Heart left ventricle (tissue), 16 donors: ENCODE results near the gene MYH16. TPM values are rescaled to one million over a fixed set of nuclear protein-coding genes. Genes with fewer than 3 reads are reported as not detected.
A peak's percentile ranks its signal among the peaks of the same experiment; 100 is the strongest.
"Not testable (repeated sequence)": the region's sequence is repeated elsewhere in the genome, so short reads cannot be mapped to it uniquely, and the experiment has no call there.

Source experiments
- ATAC-seq, 4 donors: fragments of 200-7000 bp; cut with Tn5 transposase; one replicate each; pipeline ENCODE4 v1.9.1; 2020 to 2022; ENCODE audit warnings: moderate library complexity in 4 of 4, mild to moderate bottlenecking in 3 of 4, moderate number of reproducible peaks in 1 of 4
- DNase-seq, 5 donors: peaks; one replicate each; pipeline ENCODE4 v3.0.0-alpha.2; 2020
- H3K27ac ChIP-seq, 12 donors: fragments of 200-600 bp; sonication (generic) in 4 of 12; one replicate each; pipeline versions ENCODE4 v1.5.0 to v1.8.0; 2016 to 2022; ENCODE audit warnings: mild to moderate bottlenecking in 2 of 12
- H3K27me3 ChIP-seq, 9 donors: fragments of 200-600 bp; sonication (generic) in 2 of 9; one replicate each; pipeline versions ENCODE4 v1.5.1 to v1.8.0; 2016 to 2022; ENCODE audit warnings: mild to moderate bottlenecking in 3 of 9
- H3K36me3 ChIP-seq, 9 donors: fragments of 200-600 bp; sonication (generic) in 2 of 9; one replicate each; pipeline versions ENCODE4 v1.5.0 to v1.8.0; 2018 to 2022; ENCODE audit warnings: mild to moderate bottlenecking in 2 of 9
- H3K4me1 ChIP-seq, 12 donors: fragments of 200-600 bp; sonication (generic) in 4 of 12; one replicate each; pipeline versions ENCODE4 v1.5.0 to v1.8.0; 2016 to 2022; ENCODE audit warnings: mild to moderate bottlenecking in 3 of 12
- H3K4me3 ChIP-seq, 12 donors: fragments of 200-600 bp; sonication (generic) in 4 of 12; one replicate each; pipeline versions ENCODE4 v1.5.0 to v1.8.0; 2017 to 2022; ENCODE audit warnings: mild to moderate bottlenecking in 9 of 12, moderate library complexity in 4 of 12
- H3K9me3 ChIP-seq, 12 donors: fragments of 200-600 bp; sonication (generic) in 4 of 12; one replicate each; pipeline versions ENCODE4 v1.5.0 to v1.8.0; 2016 to 2022; ENCODE audit warnings: mild to moderate bottlenecking in 1 of 12
- POLR2A ChIP-seq, 2 donors: fragments of 450-650 bp; IDR thresholded peaks; one replicate each; pipeline ENCODE4 v1.6.1; 2017; ENCODE audit warnings: antibody characterized with exemption in 2 of 2, mild to moderate bottlenecking in 2 of 2, moderate library complexity in 2 of 2
- WGBS, 4 donors: extraction: QIAGEN DNeasy Blood & Tissue Kit in 2 of 4; methylation state at CpG; one replicate each; pipeline versions ENCODE4 v1.1.5 to v1.1.7; 2013 to 2018; 5-methylcytosine and 5-hydroxymethylcytosine counted together
- intact Hi-C, 10 donors: fragments of 100-400 bp; cut with DNase I; formaldehyde crosslinking; loops; one replicate each; pipeline versions ENCODE4 v1.11.1 to v1.14.2; 2022
- polyA plus RNA-seq, 2 donors: library from polyadenylated mRNA; stranded (reverse); fragments of 200-250 nt; gene quantifications; one replicate each; pipeline ENCODE4 v1.2.3, GENCODE V29; 2013
- total RNA-seq, 9 donors: library from RNA; depleted of rRNA in 2 of 9; stranded (reverse); fragments of >200 nt in 2 of 9; fragmentation: NEBNext Ultra II Directional in 3 of 9; extraction: Animal tissue kit (Norgen Biotek cat#: 25700) in 3 of 9; gene quantifications; one replicate each; pipeline versions ENCODE4 v1.1.0 to v1.2.4, GENCODE V29; 2016 to 2023
- TF ChIP-seq, protein P1 (sequence below), 12 donors: fragments of 200-600 bp; sonication (generic) in 4 of 12; IDR thresholded peaks; one replicate each; pipeline versions ENCODE4 v1.5.0 to v1.8.0; 2018 to 2022; ENCODE audit warnings: antibody characterized with exemption in 12 of 12, mild to moderate bottlenecking in 5 of 12
- donor health status: ischemic (EF 13 %, LVEDD 7.1; RV severe dilation, severe dysfunction).
- donor health status: healthy with polysubstance abuse.
- donor health status: DM: no; HTN: yes; CAD: no.
- donor health status: DM: no; HTN: no; CAD: no.
- donor health status: ischemic (EF 25% LVEDD 6.9; RV normal size, moderate dysfunction).
- donor health status: ischemic (EF 25% LVEDD 5.7; RV mildly dilated, moderate dysfunction).
- donor health status: healthy.
- donor health status: DM: yes; HTN: yes; CAD: no.
- donor health status: ischemic (EF 35%, LVEDD 5.7; RV mildly dilated, moderate dysfunction).
- donor health status: nonischemic (EF 11% LVEDD 7.7; RV severe dilation, severe dysfunction).
- donor health status: DM: yes; HTN: yes; CAD: no.
- donor health status: PGD.
- donor health status: ischemic (EF 29% LVEDD 5.4; RV normal size, mild dysfunction).
- donor health status: nonischemic (EF 23%, LVEDD 6.1; RV moderate dilation, normal function).

The MYH16 gene
- total and polyA plus RNA-seq, 11 donors, result not detected

DNA sequence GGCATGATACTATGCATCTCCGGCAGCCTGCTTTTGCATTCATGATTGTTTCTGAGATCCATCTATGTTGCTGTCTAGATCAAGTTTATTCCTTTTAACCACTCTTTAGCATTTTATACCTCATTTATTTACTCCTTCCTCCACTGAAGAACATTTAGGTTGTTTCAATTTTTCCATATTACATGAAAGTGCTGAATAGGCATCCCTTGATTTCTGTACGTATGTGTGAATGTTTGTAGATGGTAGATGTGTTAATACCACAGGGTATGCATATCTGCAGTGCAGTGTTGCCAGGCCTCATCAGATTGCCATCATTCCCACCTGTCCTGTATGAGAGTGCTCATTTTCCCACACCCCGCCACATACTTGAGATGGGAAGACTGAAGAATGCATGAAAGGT lies 67.0 kb downstream of the MYH16 start:
- ATAC-seq, result no peak
- Histone ChIP-seq H3K27ac (peak overlapping the region in 1 of 12 donors; percentile 52), H3K9me3 (no peaks in the 10 kb centered on the region), H3K4me1 (peaks cover 0 to 19% (median 4%) of the 10 kb centered on the region in 12 donors), H3K27me3 (no peaks in the 10 kb centered on the region), H3K4me3 (no peak overlapping the region), H3K36me3 (peaks cover 8 to 100% (median 99%) of the 10 kb centered on the region in 9 donors)
- no peak for TF ChIP-seq POLR2A (IDR thresholded peaks at IDR 0.05)
- TF ChIP-seq, protein P1, sequence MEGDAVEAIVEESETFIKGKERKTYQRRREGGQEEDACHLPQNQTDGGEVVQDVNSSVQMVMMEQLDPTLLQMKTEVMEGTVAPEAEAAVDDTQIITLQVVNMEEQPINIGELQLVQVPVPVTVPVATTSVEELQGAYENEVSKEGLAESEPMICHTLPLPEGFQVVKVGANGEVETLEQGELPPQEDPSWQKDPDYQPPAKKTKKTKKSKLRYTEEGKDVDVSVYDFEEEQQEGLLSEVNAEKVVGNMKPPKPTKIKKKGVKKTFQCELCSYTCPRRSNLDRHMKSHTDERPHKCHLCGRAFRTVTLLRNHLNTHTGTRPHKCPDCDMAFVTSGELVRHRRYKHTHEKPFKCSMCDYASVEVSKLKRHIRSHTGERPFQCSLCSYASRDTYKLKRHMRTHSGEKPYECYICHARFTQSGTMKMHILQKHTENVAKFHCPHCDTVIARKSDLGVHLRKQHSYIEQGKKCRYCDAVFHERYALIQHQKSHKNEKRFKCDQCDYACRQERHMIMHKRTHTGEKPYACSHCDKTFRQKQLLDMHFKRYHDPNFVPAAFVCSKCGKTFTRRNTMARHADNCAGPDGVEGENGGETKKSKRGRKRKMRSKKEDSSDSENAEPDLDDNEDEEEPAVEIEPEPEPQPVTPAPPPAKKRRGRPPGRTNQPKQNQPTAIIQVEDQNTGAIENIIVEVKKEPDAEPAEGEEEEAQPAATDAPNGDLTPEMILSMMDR (IDR thresholded peaks at IDR 0.05), result no peak
- no peak for DNase-seq
- intact Hi-C loops, result no loop called here
- 88 to 96% (median 92%) methylated on average over 3 of the region's 3 CpGs for WGBS, 4 donors

DNA sequence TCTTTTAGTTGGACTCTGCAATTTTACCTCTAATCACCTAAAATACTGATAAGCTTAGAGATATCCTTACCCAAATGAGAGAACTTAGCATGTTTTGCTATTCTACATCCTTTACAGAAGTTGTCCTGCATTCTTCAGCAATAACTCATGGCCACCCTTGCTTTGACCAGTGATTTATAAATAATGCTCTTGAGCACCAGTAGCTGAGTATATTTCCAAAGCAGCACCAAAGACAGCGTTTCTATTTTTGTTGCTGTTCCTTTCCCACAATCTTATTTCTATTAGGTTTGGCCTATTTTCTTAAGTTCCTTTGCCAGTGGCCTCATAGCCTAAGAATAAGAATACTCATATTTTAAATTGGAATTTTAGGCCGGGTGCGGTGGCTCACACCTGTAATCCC lies 68.0 kb downstream of the MYH16 start:
- DNase-seq, result no peak
- 74 to 87% (median 80%) methylated on average over 3 of the region's 3 CpGs for WGBS, 4 donors
- Histone ChIP-seq H3K4me3 (no peak overlapping the region), H3K36me3 (peaks cover 3 to 100% (median 99%) of the 10 kb centered on the region in 9 donors), H3K4me1 (peaks cover 0 to 16% (median 3%) of the 10 kb centered on the region in 12 donors), H3K27ac (peak overlapping the region in 6 of 12 donors; percentile 14 to 81 (median 52)), H3K9me3 (no peaks in the 10 kb centered on the region), H3K27me3 (no peaks in the 10 kb centered on the region)
- TF ChIP-seq POLR2A (IDR thresholded peaks at IDR 0.05), result no peak
- TF ChIP-seq, protein P1 (IDR thresholded peaks at IDR 0.05), result no peak
- peak in 2 of 4 donors; percentile 14 to 32 for ATAC-seq
- intact Hi-C loops, result no loop called here

DNA sequence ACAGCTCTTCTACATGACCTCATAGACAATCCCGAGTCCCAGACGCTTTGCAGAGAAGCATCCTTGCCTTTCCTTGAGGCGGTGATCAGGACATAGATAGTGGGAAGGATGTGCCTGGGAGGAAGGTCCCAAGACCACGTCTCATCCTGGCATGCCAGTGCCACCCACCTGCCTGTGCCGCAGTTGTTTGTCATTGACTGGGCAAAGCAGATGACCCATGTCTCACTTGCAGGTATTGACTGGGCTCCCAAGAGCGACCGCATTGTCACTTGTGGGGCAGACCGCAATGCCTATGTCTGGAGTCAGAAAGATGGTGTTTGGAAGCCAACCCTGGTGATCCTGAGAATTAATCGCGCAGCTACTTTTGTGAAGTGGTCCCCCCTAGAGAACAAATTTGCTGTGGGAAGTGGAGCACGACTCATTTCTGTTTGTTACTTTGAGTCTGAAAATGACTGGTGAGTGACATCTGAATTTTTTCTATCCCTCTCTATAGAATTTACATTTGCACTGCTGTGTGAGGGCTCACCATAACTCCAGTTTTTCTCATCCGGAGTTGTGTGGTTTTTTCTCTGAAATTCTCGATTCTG lies 71.5 kb downstream of the MYH16 start:
- Histone ChIP-seq H3K27ac (no peak overlapping the region), H3K4me3 (no peak overlapping the region), H3K4me1 (peaks cover 0 to 10% (median 0%) of the 10 kb centered on the region in 12 donors), H3K9me3 (no peaks in the 10 kb centered on the region), H3K27me3 (no peaks in the 10 kb centered on the region), H3K36me3 (peaks cover 1 to 100% (median 100%) of the 10 kb centered on the region in 9 donors)
- intact Hi-C loops, result no loop called here
- ATAC-seq (no peak), DNase-seq (no peak)
- no peak for TF ChIP-seq POLR2A (IDR thresholded peaks at IDR 0.05)
- 91 to 94% (median 92%) methylated on average over 13 of the region's 13 CpGs for WGBS, 4 donors

DNA sequence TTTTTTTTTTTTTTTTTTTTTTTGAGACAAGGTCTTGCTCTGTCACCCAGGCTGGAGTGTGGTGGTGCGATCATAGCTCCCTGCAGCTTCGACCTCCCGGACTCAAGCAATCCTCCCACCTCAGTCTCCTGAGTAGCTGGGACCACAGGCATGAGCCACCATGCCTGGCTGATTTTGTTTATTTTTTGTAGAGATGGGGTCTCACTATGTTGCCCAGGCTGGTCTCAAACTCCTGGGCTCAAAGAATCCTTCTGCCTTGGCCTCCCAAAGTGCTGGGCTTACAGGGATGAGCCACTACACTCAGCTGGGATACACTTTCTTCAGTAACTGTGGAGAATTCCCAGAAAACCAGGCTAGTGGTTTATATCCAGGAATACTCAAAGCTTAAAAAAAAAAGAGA lies 78.0 kb downstream of the MYH16 start:
- 95 to 98% (median 95%) methylated on average over 3 of the region's 3 CpGs for WGBS, 4 donors
- intact Hi-C loops, H3K4me3 ChIP-seq, H3K4me1 ChIP-seq, DNase-seq, H3K27ac ChIP-seq, H3K27me3 ChIP-seq, H3K9me3 ChIP-seq, ATAC-seq: not testable (repeated sequence)
- peaks cover 0 to 100% (median 99%) of the 10 kb centered on the region in 9 donors for H3K36me3 ChIP-seq

DNA sequence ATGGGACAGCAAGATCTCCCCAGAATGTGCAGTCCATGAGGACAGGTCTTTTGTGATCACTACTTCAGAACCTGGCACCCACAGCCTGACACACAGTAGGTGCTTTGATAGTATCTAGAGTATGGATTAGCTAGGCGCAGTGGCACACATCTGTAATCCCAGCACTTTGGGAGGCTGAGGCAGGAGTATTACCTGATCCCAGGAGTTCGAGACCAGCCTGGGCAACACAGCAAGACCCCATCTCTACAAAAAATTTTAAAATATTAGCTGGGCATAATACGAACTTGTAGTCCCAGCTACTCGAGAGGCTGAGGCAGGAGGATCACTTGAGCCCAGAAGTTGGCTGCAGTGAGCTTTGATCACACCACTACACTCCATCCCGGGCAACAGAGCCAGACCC lies 79.6 kb downstream of the MYH16 start:
- TF ChIP-seq, protein P1 (IDR thresholded peaks at IDR 0.05), result no peak
- TF ChIP-seq POLR2A (IDR thresholded peaks at IDR 0.05), result no peak
- no peak overlapping the region for H3K27ac ChIP-seq
- 86 to 98% (median 96%) methylated on average over 5 of the region's 5 CpGs for WGBS, 4 donors
- no peak overlapping the region for H3K4me3 ChIP-seq
- ATAC-seq (no peak), DNase-seq (no peak)
- peaks cover 0 to 100% (median 99%) of the 10 kb centered on the region in 9 donors for H3K36me3 ChIP-seq
- H3K9me3 ChIP-seq, result no peaks in the 10 kb centered on the region
- no peaks in the 10 kb centered on the region for H3K27me3 ChIP-seq
- no peaks in the 10 kb centered on the region for H3K4me1 ChIP-seq
- intact Hi-C loops, result no loop called here
